ENCODE results near the gene DBH.
A peak's percentile ranks its signal among the peaks of the same experiment; 100 is the strongest.
"Not testable (repeated sequence)": the region's sequence is repeated elsewhere in the genome, so short reads cannot be mapped to it uniquely, and the experiment has no call there.

DBH gene

GRCh38 chr9:133610845-133611244 is 25.3 kb upstream of the DBH start:
- Mint-ChIP-seq H3K27ac (no peak overlapping the region), H3K9me3 (no peaks in the 10 kb centered on the region), H3K27me3 (peaks cover 73% of the 10 kb centered on the region), H3K4me1 (peaks cover 8% of the 10 kb centered on the region), H3K4me3 (no peak overlapping the region)
- DNase-seq (no peak), ATAC-seq (no peak)

GRCh38 chr9:133612051-133612450 is 24.1 kb upstream of the DBH start:
- Mint-ChIP-seq H3K4me1 (peaks cover 6% of the 10 kb centered on the region), H3K27ac (no peak overlapping the region), H3K27me3 (peaks cover 64% of the 10 kb centered on the region), H3K9me3 (no peaks in the 10 kb centered on the region), H3K4me3 (no peak overlapping the region)
- ATAC-seq (no peak), DNase-seq (no peak)

DNA sequence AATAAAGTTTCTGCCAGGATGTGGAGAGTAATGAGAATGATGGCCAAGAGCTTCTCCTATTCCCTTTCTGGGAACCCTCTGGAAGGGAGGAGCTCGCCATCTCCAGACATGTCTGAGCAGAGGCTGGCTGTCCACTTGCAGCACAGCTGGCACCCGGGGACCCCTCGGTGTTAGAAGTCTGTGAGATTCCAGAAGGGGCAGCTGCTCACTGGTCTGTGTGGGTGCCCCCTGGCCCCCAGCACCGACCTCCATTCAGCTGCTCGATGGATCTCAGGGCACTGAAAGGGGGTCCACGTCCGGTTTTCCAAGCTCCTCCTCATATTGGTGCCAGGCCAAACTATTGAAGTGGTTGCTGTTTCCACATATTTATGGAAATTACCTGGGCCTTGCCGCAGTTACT is 23.3 kb upstream of the DBH start:
- H3K4me1 Mint-ChIP-seq = peaks cover 6% of the 10 kb centered on the region
- no peak overlapping the region for H3K27ac Mint-ChIP-seq
- H3K9me3 Mint-ChIP-seq = no peaks in the 10 kb centered on the region
- no peak for DNase-seq
- no peak for ATAC-seq
- H3K27me3 Mint-ChIP-seq = peaks cover 56% of the 10 kb centered on the region
- no peak overlapping the region for H3K4me3 Mint-ChIP-seq

DNA sequence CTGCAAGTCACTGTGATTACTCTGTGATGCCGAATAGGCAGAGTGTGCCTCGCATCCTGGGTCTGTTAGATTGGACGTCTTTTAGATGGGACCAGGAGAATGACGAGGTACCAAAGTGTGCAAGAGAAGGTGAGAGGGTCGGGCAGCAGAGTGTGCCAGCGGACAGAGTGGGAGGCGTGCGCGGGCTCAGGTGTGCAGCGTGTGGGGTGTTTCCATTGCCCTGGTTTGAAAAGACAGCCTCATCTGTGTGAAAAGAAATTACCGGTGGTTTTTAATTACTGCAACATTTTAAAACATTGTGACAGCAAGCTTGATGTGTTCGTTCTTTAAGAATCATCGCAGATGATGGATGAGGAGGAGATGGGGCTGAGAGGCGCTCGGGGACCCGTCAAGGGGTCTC is 22.7 kb upstream of the DBH start:
- no peak overlapping the region for H3K27ac Mint-ChIP-seq
- H3K4me3 Mint-ChIP-seq = no peak overlapping the region
- DNase-seq = no peak
- no peak for ATAC-seq
- H3K9me3 Mint-ChIP-seq = no peaks in the 10 kb centered on the region
- H3K4me1 Mint-ChIP-seq = peaks cover 6% of the 10 kb centered on the region
- peaks cover 50% of the 10 kb centered on the region for H3K27me3 Mint-ChIP-seq

DNA sequence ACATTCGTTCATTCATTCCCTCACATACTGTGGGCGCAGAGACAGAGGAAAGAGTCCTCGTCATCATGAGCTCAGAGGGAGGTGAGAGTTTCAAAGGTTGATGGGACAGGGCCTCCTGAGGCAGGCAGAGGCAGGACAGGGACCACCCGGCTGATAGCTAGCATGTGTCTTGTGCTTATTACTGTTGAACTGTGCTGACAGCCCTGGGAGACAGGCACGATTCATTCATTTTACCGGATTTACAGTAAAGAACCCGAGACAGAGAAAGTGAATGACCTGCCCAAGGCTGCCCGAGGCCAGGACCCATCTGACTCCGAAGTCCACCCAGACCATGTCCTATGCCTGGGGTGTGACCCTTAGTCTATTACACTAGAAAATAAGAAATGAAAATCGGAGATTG is 22.1 kb upstream of the DBH start:
- peaks cover 6% of the 10 kb centered on the region for H3K4me1 Mint-ChIP-seq
- peaks cover 46% of the 10 kb centered on the region for H3K27me3 Mint-ChIP-seq
- no peak overlapping the region for H3K27ac Mint-ChIP-seq
- no peak for DNase-seq
- no peak overlapping the region for H3K4me3 Mint-ChIP-seq
- no peaks in the 10 kb centered on the region for H3K9me3 Mint-ChIP-seq
- ATAC-seq = no peak

DNA sequence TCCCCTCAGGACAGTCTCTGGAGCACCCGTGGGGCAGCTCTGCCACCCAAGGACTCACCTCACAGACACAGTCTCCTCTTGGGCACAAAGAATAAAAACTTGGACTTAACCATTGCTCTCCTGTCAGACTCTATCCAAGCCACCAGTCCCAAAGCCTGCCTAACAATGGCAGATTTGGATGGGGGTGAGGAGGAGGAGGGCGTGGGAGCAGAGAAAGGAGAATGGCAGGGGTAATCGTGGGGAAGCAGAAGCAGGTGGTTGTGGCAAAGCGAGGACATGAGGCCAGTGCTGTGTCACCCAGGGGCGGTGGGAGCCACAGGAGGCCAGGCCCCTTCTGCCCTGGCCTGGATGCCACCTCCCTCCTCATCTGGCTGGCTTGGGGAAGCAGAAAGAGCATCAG is 21.5 kb upstream of the DBH start:
- H3K4me3 Mint-ChIP-seq = no peak overlapping the region

GRCh38 chr9:133615186-133615585 is 21.0 kb upstream of the DBH start:
- DNase-seq (no peak), ATAC-seq (no peak)
- H3K4me1 Mint-ChIP-seq = peaks cover 8% of the 10 kb centered on the region
- H3K27me3 Mint-ChIP-seq = peaks cover 37% of the 10 kb centered on the region
- H3K4me3 Mint-ChIP-seq = no peak overlapping the region
- no peaks in the 10 kb centered on the region for H3K9me3 Mint-ChIP-seq
- no peak overlapping the region for H3K27ac Mint-ChIP-seq

More for the DNA sequence above, 21.5 kb upstream of the DBH start:
- H3K27ac Mint-ChIP-seq = no peak overlapping the region
- peaks cover 42% of the 10 kb centered on the region for H3K27me3 Mint-ChIP-seq
- DNase-seq (no peak), ATAC-seq (no peak)
- peaks cover 6% of the 10 kb centered on the region for H3K4me1 Mint-ChIP-seq
- no peaks in the 10 kb centered on the region for H3K9me3 Mint-ChIP-seq

GRCh38 chr9:133615606-133616188 is 20.5 kb upstream of the DBH start:
- H3K4me1 Mint-ChIP-seq = peaks cover 13% of the 10 kb centered on the region
- H3K27me3 Mint-ChIP-seq = peaks cover 32% of the 10 kb centered on the region
- no peak overlapping the region for H3K4me3 Mint-ChIP-seq
- no peaks in the 10 kb centered on the region for H3K9me3 Mint-ChIP-seq
- DNase-seq = no peak
- no peak for ATAC-seq
- no peak overlapping the region for H3K27ac Mint-ChIP-seq

DNA sequence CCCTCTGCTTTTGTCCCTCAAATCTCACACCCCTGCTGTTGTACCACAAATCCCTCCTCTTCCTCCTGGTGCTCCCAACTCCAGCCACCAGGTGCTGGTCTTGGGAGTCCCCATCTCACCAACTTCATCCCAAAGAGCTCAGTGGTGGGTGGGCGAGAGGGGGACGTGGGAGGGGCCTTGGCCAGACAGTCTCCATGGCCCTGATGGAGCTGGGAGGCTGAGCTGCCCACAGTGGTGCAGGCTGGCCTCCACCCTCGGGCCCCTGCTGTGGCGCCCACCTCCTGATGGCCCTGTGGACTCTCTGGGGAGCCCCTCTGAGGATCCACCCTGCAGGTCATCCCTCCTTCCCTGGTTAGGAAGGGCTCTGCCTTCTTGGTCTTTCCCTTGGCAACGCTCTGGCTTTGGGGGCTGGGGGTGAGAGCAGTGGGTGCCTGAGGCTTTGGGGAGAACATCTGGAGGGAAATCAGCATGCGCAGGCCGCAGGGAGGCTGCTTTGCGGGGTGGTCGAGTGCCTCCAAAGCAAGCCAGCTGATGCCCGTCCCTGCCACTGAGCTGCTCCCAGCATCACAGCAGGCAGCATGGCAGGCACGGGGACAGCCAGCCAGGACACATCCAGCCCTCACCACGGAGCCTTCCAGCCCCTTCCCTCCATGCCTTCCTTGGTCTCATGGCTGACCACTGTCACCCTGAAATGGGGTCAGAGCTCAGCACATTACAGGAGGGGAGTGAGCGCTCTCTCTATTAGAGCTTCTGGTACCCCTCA is 19.3 kb upstream of the DBH start:
- Mint-ChIP-seq H3K27me3 (peaks cover 21% of the 10 kb centered on the region), H3K27ac (no peak overlapping the region), H3K4me3 (no peak overlapping the region), H3K4me1 (peaks cover 24% of the 10 kb centered on the region), H3K9me3 (no peaks in the 10 kb centered on the region)
- no peak for DNase-seq
- no peak for ATAC-seq

GRCh38 chr9:133618726-133619125 is 17.4 kb upstream of the DBH start:
- no peak for DNase-seq
- Mint-ChIP-seq H3K27me3 (peaks cover 8% of the 10 kb centered on the region), H3K9me3 (no peaks in the 10 kb centered on the region), H3K27ac (no peak overlapping the region), H3K4me1 (peaks cover 33% of the 10 kb centered on the region), H3K4me3 (no peak overlapping the region)
- no peak for ATAC-seq

DNA sequence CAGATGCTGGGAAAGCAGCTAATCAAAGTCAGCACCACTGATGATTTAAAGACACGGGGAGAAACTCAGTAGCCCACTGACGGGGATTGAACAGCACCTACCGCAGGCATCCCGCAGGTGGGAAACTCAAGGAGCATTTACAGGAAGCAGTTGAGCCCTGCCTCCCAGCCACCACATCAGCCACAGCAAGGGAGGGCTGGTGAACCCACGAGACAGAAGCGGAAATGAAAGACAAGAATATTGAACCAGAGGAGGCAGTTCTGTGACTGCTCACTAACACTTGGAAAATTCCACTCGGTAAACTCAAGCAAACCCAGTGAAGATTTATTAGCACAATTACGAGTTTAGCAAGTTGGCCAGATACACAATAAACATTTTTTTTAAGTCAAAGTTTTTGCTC is 16.4 kb upstream of the DBH start:
- no peak overlapping the region for H3K27ac Mint-ChIP-seq
- DNase-seq = peak in 1 of 2 donors; percentile 57
- peaks cover 0 to 5% of the 10 kb centered on the region in 2 donors for H3K9me3 Mint-ChIP-seq
- peak; percentile 76 for ATAC-seq
- peak overlapping the region; percentile 60 to 68 for H3K4me3 Mint-ChIP-seq
- H3K4me1 Mint-ChIP-seq = peaks cover 33% of the 10 kb centered on the region
- peaks cover 8% of the 10 kb centered on the region for H3K27me3 Mint-ChIP-seq

DNA sequence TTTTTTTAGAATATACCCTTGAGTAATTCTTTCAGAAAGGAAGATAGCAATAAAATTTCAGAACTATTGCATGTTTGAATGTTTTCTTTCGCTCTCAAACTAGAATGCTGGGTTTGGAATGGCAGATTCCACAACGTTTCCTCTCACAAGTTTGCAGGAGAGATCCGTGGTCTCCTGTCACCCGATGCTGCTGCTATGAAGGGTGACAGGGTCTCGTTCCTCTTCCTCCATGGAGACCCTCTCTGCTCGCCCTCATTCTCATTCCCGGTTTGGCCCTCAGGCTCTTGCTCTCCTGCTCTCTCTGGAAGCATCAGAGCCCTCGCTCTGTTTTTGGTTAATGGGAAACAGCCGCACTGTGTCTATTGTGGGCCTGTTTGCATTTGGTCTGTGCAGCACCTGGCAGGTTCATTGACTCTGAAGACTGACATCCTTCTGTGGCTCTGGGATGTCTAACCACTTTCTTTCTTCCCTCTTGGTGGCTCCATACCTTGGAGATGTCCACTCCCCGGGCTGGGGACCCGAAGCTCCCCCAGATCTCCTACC is 14.4 kb upstream of the DBH start:
- no peak for DNase-seq
- Mint-ChIP-seq H3K27me3 (no peaks in the 10 kb centered on the region), H3K27ac (no peak overlapping the region), H3K9me3 (peaks cover 10 to 20% of the 10 kb centered on the region in 2 donors), H3K4me1 (peaks cover 33% of the 10 kb centered on the region), H3K4me3 (peak overlapping the region; percentile 34 to 44)
- ATAC-seq = no peak

- Mint-ChIP-seq H3K4me1 (peaks cover 33% of the 10 kb centered on the region), H3K27me3 (no peaks in the 10 kb centered on the region), H3K9me3 (peaks cover 16 to 28% of the 10 kb centered on the region in 2 donors), H3K4me3 (no peak overlapping the region), H3K27ac (no peak overlapping the region)
- no peak for DNase-seq
- no peak for ATAC-seq
These were observed 13.6 kb upstream of the DBH start for GRCh38 chr9:133622555-133622954.

DNA sequence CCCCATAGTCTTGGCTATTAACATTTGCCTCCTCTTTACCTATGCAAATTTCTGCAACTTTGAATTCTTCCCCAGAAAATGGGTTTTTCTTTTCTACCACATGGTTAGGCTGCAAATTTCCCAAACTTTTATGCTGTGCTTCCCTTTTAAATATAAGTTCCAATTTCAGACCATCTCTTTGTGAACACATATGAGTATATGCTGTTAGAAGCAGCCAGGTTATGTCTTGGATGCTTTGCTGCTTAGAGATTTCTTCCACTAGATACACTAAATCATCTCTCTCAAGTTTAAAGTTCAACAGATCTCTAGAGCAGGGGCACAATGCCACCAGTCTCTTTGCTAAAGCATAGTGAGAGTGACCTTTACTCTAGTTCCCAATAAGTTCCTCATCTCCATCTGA is 10.2 kb upstream of the DBH start:
- not testable (repeated sequence) for H3K27ac Mint-ChIP-seq, ATAC-seq, H3K27me3 Mint-ChIP-seq, H3K4me3 Mint-ChIP-seq, DNase-seq
- Mint-ChIP-seq H3K9me3 (peaks cover 16 to 29% of the 10 kb centered on the region in 2 donors), H3K4me1 (peaks cover 17% of the 10 kb centered on the region)

DNA sequence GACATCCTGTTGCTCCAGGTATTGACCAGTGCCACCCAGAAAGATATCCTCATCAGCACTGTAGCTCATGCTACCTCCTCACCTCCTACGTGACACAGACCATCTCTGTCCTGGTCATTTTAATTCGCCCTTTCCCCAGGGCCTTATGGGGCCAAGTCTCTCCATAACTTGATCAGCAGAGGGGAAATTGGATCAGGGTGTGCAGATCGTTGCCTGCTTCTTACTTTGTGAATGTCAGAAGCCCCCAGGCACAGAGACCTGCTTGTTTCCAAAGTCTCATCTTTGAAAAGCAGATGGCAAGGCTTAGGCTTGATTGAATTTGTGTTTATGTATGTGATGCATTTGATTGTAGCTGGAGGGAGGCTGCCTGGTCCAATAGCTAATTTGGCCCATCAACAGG is 8.8 kb upstream of the DBH start:
- peaks cover 3% of the 10 kb centered on the region for H3K4me1 Mint-ChIP-seq
- ATAC-seq (no peak), DNase-seq (no peak)
- H3K27me3 Mint-ChIP-seq = no peaks in the 10 kb centered on the region
- H3K9me3 Mint-ChIP-seq = peaks cover 16 to 29% of the 10 kb centered on the region in 2 donors
- no peak overlapping the region for H3K4me3 Mint-ChIP-seq
- H3K27ac Mint-ChIP-seq = no peak overlapping the region

- Mint-ChIP-seq H3K9me3 (peaks cover 16 to 29% of the 10 kb centered on the region in 2 donors), H3K4me1 (no peaks in the 10 kb centered on the region), H3K27me3 (no peaks in the 10 kb centered on the region), H3K4me3 (no peak overlapping the region), H3K27ac (no peak overlapping the region)
- DNase-seq (no peak), ATAC-seq (no peak)
These were observed 7.4 kb upstream of the DBH start for GRCh38 chr9:133628766-133629165.
